WTC11 (cell line): ENCODE measurements around the gene MIA. TPM values are rescaled to one million over a fixed set of nuclear protein-coding genes. Genes with fewer than 3 reads are reported as not detected.

Source experiments
- ATAC-seq: fragments of 200-7000 bp; cut with Tn5 transposase; 2 replicates; pipeline ENCODE4 v1.10.0; 2021; ENCODE audit warnings: mild to moderate bottlenecking, moderate library complexity
- CTCF ChIA-PET: fragments of 300-600 bp; sonication (Branson Sonifier 250); formaldehyde crosslinking; loops from one replicate; lab custom pipeline; 2021; ENCODE audit warnings: antibody characterized with exemption; lab: Charles Lee
- POLR2A ChIA-PET: fragments of 350-600 bp; sonication (Branson Sonifier 250); formaldehyde crosslinking; loops from one replicate; lab custom pipeline; 2021; ENCODE audit warnings: antibody characterized with exemption; lab: Charles Lee
- DNase-seq: peaks from one replicate; pipeline ENCODE4 v3.0.0; 2021; ENCODE audit warnings: low spot score
- H3K27ac Mint-ChIP-seq: 2 replicates; pipeline ENCODE4 v1.8.0; 2021; ENCODE audit warnings: mixed read lengths
- H3K27me3 Mint-ChIP-seq: 2 replicates; pipeline ENCODE4 v1.8.0; 2021; ENCODE audit warnings: low read depth, mild to moderate bottlenecking, moderate library complexity, mixed read lengths
- H3K36me3 Mint-ChIP-seq: 2 replicates; pipeline ENCODE4 v1.8.0; 2021; ENCODE audit warnings: mixed read lengths
- H3K4me1 Mint-ChIP-seq: 2 replicates; pipeline ENCODE4 v1.8.0; 2022; ENCODE audit warnings: mixed read lengths
- H3K4me3 Mint-ChIP-seq: 2 replicates; pipeline ENCODE4 v1.8.0; 2021; ENCODE audit warnings: mild to moderate bottlenecking, moderate library complexity, mixed read lengths
- H3K9me3 Mint-ChIP-seq: 2 replicates; pipeline ENCODE4 v1.8.0; 2021; ENCODE audit warnings: mixed read lengths
- CBFB ChIP-seq: sonication (generic); formaldehyde crosslinking; IDR thresholded peaks from 2 replicates; pipeline ENCODE4 v1.8.1; 2022; ENCODE audit warnings: mild to moderate bottlenecking, low read depth, missing genetic modification reagents
- ESRRA ChIP-seq: sonication (generic); formaldehyde crosslinking; IDR thresholded peaks from 2 replicates; pipeline ENCODE4 v1.8.1; 2022; ENCODE audit warnings: mild to moderate bottlenecking, missing genetic modification reagents, borderline replicate concordance
- MXD4 ChIP-seq: fragments of 250-450 bp; sonication (Bioruptor Pico); IDR thresholded peaks from 2 replicates; pipeline ENCODE4 v1.8.0; 2021; ENCODE audit warnings: mild to moderate bottlenecking, moderate library complexity, borderline replicate concordance
- MYBL2 ChIP-seq: sonication (generic); formaldehyde crosslinking; IDR thresholded peaks from 2 replicates; pipeline ENCODE4 v1.8.1; 2023; ENCODE audit warnings: mild to moderate bottlenecking, moderate library complexity, missing genetic modification reagents
- SMAD3 ChIP-seq: sonication (generic); formaldehyde crosslinking; IDR thresholded peaks from 2 replicates; pipeline ENCODE4 v1.8.0; 2022; ENCODE audit warnings: missing genetic modification reagents, mild to moderate bottlenecking, borderline replicate concordance
- SP1 ChIP-seq: sonication (generic); formaldehyde crosslinking; conservative IDR thresholded peaks from 2 replicates; pipeline ENCODE4 v1.8.1; 2022; ENCODE audit warnings: missing genetic modification reagents
- TEAD1 ChIP-seq: sonication (generic); formaldehyde crosslinking; IDR thresholded peaks from 2 replicates; pipeline ENCODE4 v1.8.0; 2022; ENCODE audit warnings: mild to moderate bottlenecking, missing genetic modification reagents
- ZNF317 ChIP-seq: sonication (generic); formaldehyde crosslinking; IDR thresholded peaks from 2 replicates; pipeline ENCODE4 v1.8.1; 2023; ENCODE audit warnings: low read depth, mild to moderate bottlenecking, moderate library complexity, missing genetic modification reagents, borderline replicate concordance
- ZNF416 ChIP-seq: fragments of 250-450 bp; sonication (Bioruptor Pico); IDR thresholded peaks from 2 replicates; pipeline ENCODE4 v1.9.0; 2021; ENCODE audit warnings: mild to moderate bottlenecking, inconsistent platforms
- ZNF423 ChIP-seq: fragments of 250-450 bp; sonication (Bioruptor Pico); IDR thresholded peaks from 2 replicates; pipeline ENCODE4 v2.1.2; 2022; ENCODE audit warnings: mild to moderate bottlenecking, moderate library complexity
- total RNA-seq: library from RNA; stranded (reverse); gene quantifications from 3 replicates; pipeline ENCODE4 v1.2.3, GENCODE V29; 2021
- TF ChIP-seq, protein P1 (sequence below): sonication (generic); formaldehyde crosslinking; IDR thresholded peaks from 2 replicates; pipeline ENCODE4 v1.8.0; 2023; ENCODE audit warnings: mild to moderate bottlenecking, missing genetic modification reagents
- TF ChIP-seq, protein P2 (sequence below): fragments of 250-450 bp; sonication (Bioruptor Pico); conservative IDR thresholded peaks from 2 replicates; pipeline ENCODE4 v1.9.0; 2021; ENCODE audit warnings: mild to moderate bottlenecking
- TF ChIP-seq, protein P3 (sequence below): sonication (generic); formaldehyde crosslinking; IDR thresholded peaks from 2 replicates; pipeline ENCODE4 v1.8.0; 2022; ENCODE audit warnings: mild to moderate bottlenecking, missing genetic modification reagents
- TF ChIP-seq, protein P4 (sequence below): fragments of 250-450 bp; sonication (Bioruptor Pico); IDR thresholded peaks from 2 replicates; pipeline ENCODE4 v2.1.2; 2022; ENCODE audit warnings: mild to moderate bottlenecking, moderate library complexity
- TF ChIP-seq, protein P5 (sequence below): sonication (generic); formaldehyde crosslinking; IDR thresholded peaks from 2 replicates; pipeline ENCODE4 v1.8.1; 2022; ENCODE audit warnings: mild to moderate bottlenecking, moderate library complexity, missing genetic modification reagents
- TF ChIP-seq, protein P6 (sequence below): sonication (generic); formaldehyde crosslinking; IDR thresholded peaks from 2 replicates; pipeline ENCODE4 v1.8.0; 2022; ENCODE audit warnings: missing genetic modification reagents

The MIA gene
- total RNA-seq, 1 experiment from 2014 or later = not detected

DNA sequence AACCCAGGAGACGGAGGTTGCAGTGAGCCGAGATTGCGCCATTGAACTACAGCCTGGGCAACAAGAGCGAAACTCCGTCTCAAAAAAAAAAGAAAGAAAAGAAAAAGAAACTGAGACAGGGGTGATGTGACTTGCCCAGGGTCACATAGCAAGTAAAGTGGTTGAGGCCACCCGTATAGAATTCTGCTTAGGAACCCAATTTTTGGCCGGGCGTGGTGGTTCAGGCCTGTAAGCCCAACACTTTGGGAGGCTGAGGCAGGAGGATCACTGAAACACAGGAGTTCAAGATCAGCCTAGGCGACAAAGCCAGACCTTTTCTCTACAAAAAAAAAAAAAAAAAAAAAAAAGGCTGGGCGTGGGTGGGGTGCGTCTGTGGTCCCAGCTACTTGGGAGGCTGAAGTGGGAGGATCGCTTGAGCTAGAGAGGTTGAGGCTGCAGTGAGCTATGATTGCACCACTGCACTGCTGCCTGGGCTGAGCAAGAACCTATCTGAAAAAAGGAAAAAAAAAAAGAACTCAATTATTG lies 23.0 kb upstream of the MIA start:
- Mint-ChIP-seq H3K9me3 (no peaks in the 10 kb centered on the region), H3K27me3 (no peaks in the 10 kb centered on the region), H3K27ac (peak overlapping the region; percentile 100), H3K4me1 (peaks cover 42% of the 10 kb centered on the region), H3K36me3 (peaks cover 51% of the 10 kb centered on the region), H3K4me3 (peak overlapping the region; percentile 99)
- DNase-seq (no peak), ATAC-seq (no peak)
- ChIA-PET POLR2A (interaction anchor here (1.0 to 2.5 kb wide), 4 partner anchors 25 to 61 kb away, joined by 5 to 10 read pairs (median 6); partner anchors contain the start of genes NUMBL and RAB4B), CTCF (interaction anchor here (0.6 to 2.5 kb wide), 8 partner anchors 10 to 89 kb away, joined by 3 to 10 read pairs (median 4); partner anchors contain the start of genes EGLN2 and RAB4B)
- no peak for TF ChIP-seq ZNF416 (CRISPR knock-in tag)
- TF ChIP-seq, protein P1, sequence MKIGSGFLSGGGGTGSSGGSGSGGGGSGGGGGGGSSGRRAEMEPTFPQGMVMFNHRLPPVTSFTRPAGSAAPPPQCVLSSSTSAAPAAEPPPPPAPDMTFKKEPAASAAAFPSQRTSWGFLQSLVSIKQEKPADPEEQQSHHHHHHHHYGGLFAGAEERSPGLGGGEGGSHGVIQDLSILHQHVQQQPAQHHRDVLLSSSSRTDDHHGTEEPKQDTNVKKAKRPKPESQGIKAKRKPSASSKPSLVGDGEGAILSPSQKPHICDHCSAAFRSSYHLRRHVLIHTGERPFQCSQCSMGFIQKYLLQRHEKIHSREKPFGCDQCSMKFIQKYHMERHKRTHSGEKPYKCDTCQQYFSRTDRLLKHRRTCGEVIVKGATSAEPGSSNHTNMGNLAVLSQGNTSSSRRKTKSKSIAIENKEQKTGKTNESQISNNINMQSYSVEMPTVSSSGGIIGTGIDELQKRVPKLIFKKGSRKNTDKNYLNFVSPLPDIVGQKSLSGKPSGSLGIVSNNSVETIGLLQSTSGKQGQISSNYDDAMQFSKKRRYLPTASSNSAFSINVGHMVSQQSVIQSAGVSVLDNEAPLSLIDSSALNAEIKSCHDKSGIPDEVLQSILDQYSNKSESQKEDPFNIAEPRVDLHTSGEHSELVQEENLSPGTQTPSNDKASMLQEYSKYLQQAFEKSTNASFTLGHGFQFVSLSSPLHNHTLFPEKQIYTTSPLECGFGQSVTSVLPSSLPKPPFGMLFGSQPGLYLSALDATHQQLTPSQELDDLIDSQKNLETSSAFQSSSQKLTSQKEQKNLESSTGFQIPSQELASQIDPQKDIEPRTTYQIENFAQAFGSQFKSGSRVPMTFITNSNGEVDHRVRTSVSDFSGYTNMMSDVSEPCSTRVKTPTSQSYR (CRISPR knock-in tag) = no peak
- TF ChIP-seq, protein P2, sequence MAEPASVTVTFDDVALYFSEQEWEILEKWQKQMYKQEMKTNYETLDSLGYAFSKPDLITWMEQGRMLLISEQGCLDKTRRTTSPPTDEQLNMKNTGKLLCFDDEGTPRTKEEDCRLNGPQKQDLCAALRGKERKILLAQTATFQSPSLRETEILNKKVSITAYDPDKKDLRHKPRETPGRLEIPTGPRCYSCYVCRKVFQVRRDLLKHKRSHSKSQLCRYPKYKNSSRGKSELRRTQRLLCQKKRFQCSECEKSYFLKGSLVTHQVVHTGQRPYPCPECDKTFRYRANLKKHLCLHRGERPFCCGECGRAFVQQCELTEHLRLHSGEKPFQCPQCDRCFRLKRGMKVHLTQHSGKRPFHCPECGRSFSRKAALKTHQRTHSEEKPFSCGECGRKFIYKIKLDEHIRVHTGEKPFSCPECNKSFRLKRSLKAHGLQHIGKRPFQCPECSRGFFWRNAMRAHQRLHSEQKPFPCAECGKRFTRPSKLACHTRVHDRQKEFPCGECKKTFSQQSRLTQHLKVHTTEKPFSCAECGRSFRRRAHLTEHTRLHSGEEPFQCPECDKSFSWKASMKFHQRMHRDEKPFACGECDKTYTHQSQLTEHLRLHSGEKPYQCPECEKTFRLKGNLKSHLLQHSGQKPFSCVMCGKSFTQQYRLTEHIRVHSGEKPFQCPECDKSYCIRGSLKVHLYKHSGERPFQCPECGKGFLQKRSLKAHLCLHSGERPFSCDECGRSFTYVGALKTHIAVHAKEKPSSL (CRISPR knock-in tag) = no peak
- TF ChIP-seq, protein P3, sequence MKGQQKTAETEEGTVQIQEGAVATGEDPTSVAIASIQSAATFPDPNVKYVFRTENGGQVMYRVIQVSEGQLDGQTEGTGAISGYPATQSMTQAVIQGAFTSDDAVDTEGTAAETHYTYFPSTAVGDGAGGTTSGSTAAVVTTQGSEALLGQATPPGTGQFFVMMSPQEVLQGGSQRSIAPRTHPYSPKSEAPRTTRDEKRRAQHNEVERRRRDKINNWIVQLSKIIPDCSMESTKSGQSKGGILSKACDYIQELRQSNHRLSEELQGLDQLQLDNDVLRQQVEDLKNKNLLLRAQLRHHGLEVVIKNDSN = no peak
- TF ChIP-seq, protein P4, sequence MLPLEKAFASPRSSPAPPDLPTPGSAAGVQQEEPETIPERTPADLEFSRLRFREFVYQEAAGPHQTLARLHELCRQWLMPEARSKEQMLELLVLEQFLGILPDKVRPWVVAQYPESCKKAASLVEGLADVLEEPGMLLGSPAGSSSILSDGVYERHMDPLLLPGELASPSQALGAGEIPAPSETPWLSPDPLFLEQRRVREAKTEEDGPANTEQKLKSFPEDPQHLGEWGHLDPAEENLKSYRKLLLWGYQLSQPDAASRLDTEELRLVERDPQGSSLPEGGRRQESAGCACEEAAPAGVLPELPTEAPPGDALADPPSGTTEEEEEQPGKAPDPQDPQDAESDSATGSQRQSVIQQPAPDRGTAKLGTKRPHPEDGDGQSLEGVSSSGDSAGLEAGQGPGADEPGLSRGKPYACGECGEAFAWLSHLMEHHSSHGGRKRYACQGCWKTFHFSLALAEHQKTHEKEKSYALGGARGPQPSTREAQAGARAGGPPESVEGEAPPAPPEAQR = no peak
- TF ChIP-seq, protein P5, sequence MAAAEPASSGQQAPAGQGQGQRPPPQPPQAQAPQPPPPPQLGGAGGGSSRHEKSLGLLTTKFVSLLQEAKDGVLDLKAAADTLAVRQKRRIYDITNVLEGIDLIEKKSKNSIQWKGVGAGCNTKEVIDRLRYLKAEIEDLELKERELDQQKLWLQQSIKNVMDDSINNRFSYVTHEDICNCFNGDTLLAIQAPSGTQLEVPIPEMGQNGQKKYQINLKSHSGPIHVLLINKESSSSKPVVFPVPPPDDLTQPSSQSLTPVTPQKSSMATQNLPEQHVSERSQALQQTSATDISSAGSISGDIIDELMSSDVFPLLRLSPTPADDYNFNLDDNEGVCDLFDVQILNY (CRISPR knock-in tag) = no peak
- TF ChIP-seq CBFB = no peak
- TF ChIP-seq, protein P6, sequence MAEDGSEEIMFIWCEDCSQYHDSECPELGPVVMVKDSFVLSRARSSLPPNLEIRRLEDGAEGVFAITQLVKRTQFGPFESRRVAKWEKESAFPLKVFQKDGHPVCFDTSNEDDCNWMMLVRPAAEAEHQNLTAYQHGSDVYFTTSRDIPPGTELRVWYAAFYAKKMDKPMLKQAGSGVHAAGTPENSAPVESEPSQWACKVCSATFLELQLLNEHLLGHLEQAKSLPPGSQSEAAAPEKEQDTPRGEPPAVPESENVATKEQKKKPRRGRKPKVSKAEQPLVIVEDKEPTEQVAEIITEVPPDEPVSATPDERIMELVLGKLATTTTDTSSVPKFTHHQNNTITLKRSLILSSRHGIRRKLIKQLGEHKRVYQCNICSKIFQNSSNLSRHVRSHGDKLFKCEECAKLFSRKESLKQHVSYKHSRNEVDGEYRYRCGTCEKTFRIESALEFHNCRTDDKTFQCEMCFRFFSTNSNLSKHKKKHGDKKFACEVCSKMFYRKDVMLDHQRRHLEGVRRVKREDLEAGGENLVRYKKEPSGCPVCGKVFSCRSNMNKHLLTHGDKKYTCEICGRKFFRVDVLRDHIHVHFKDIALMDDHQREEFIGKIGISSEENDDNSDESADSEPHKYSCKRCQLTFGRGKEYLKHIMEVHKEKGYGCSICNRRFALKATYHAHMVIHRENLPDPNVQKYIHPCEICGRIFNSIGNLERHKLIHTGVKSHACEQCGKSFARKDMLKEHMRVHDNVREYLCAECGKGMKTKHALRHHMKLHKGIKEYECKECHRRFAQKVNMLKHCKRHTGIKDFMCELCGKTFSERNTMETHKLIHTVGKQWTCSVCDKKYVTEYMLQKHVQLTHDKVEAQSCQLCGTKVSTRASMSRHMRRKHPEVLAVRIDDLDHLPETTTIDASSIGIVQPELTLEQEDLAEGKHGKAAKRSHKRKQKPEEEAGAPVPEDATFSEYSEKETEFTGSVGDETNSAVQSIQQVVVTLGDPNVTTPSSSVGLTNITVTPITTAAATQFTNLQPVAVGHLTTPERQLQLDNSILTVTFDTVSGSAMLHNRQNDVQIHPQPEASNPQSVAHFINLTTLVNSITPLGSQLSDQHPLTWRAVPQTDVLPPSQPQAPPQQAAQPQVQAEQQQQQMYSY (CRISPR knock-in tag) = no peak
- TF ChIP-seq ZNF317 = no peak
- no peak for TF ChIP-seq SP1
- TF ChIP-seq SMAD3 (CRISPR knock-in tag) = no peak
- TF ChIP-seq ZNF423 (CRISPR knock-in tag) = no peak
- TF ChIP-seq ESRRA (CRISPR knock-in tag) = no peak
- no peak for TF ChIP-seq MYBL2 (CRISPR knock-in tag)
- TF ChIP-seq MXD4 (CRISPR knock-in tag) = no peak
- TF ChIP-seq TEAD1 (CRISPR knock-in tag) = no peak
